HepG2 (cell line): Measurements from ENCODE around the gene AFDN. TPM values are rescaled to one million over a fixed set of nuclear protein-coding genes. Genes with fewer than 3 reads are reported as not detected.

ENCODE experiments used
- ARID3A ChIP-seq: IDR thresholded peaks from 2 replicates; pipeline ENCODE4 v1.6.1; 2012; ENCODE audit warnings: low read depth, low read length, improper control_type of control experiment
- ARID5B ChIP-seq: IDR thresholded peaks from 2 replicates; pipeline ENCODE4 v1.4.0; 2020; ENCODE audit warnings: mild to moderate bottlenecking, missing genetic modification reagents
- CBX5 ChIP-seq: sonication (generic); formaldehyde crosslinking; IDR thresholded peaks from 2 replicates; pipeline ENCODE4 v1.4.0; 2020; ENCODE audit warnings: missing genetic modification reagents, borderline replicate concordance
- DZIP1 ChIP-seq: sonication (generic); formaldehyde crosslinking; IDR thresholded peaks from 2 replicates; pipeline ENCODE4 v1.5.0; 2020; ENCODE audit warnings: mild to moderate bottlenecking, missing genetic modification reagents
- GPN1 ChIP-seq: sonication (generic); formaldehyde crosslinking; IDR thresholded peaks from 2 replicates; pipeline ENCODE4 v1.5.1; 2020; ENCODE audit warnings: missing genetic modification reagents, borderline replicate concordance
- JDP2 ChIP-seq: sonication (generic); formaldehyde crosslinking; IDR thresholded peaks from 2 replicates; pipeline ENCODE4 v1.8.1; 2022; ENCODE audit warnings: missing genetic modification reagents, borderline replicate concordance
- KAT8 ChIP-seq: IDR thresholded peaks from 2 replicates; pipeline ENCODE4 v1.6.1; 2016; ENCODE audit warnings: missing genetic modification reagents, missing compliant biosample characterization
- MAFG ChIP-seq: sonication (generic); formaldehyde crosslinking; IDR thresholded peaks from 2 replicates; pipeline ENCODE4 v1.5.1; 2020; ENCODE audit warnings: mild to moderate bottlenecking, missing genetic modification reagents
- MAZ ChIP-seq, 2 experiments: sonication (generic) in 1 of 2; formaldehyde crosslinking in 1 of 2; IDR thresholded peaks; 2 replicates each; pipeline versions ENCODE4 v1.5.0 to v1.6.1; 2012 to 2020; ENCODE audit warnings: low read depth in 2 of 2, mild to moderate bottlenecking in 2 of 2, borderline replicate concordance in 1 of 2, improper control_type of control experiment in 1 of 2, low read length in 1 of 2, missing genetic modification reagents in 1 of 2, moderate library complexity in 1 of 2
- MTERF4 ChIP-seq: sonication (generic); formaldehyde crosslinking; IDR thresholded peaks from 2 replicates; pipeline ENCODE4 v1.8.0; 2023; ENCODE audit warnings: mild to moderate bottlenecking, missing genetic modification reagents
- NFYC ChIP-seq: IDR thresholded peaks from 2 replicates; pipeline ENCODE4 v1.6.1; 2016; ENCODE audit warnings: missing genetic modification reagents, missing compliant biosample characterization
- PITX1 ChIP-seq: sonication (generic); formaldehyde crosslinking; IDR thresholded peaks from 2 replicates; pipeline ENCODE4 v1.5.1; 2020; ENCODE audit warnings: mild to moderate bottlenecking, missing genetic modification reagents
- SRY ChIP-seq: sonication (generic); formaldehyde crosslinking; IDR thresholded peaks from 2 replicates; pipeline ENCODE4 v1.8.0; 2022; ENCODE audit warnings: mild to moderate bottlenecking, missing genetic modification reagents
- TFAP4 ChIP-seq: sonication (generic); IDR thresholded peaks from 2 replicates; pipeline ENCODE4 v1.6.1; 2016; ENCODE audit warnings: low read depth, borderline replicate concordance
- ZNF256 ChIP-seq: sonication (generic); formaldehyde crosslinking; conservative IDR thresholded peaks from 2 replicates; pipeline ENCODE4 v1.4.0; 2020; ENCODE audit warnings: missing genetic modification reagents
- ZNF430 ChIP-seq: sonication (generic); formaldehyde crosslinking; IDR thresholded peaks from 2 replicates; pipeline ENCODE4 v1.9.0; 2021; ENCODE audit warnings: mild to moderate bottlenecking, missing genetic modification reagents
- polyA plus RNA-seq, 8 experiments: library from polyadenylated mRNA; depleted of rRNA in 3 of 8; stranded (reverse) in 7 of 8; unstranded in 1 of 8; fragments of >200 nt; fragmentation: Illumina TruSeq in 4 of 8; extraction: Trizol in 4 of 8; gene quantifications; 2 replicates each; pipeline versions ENCODE4 v1.2.1 to v1.2.3, GENCODE V29; 2011 to 2016; ENCODE audit warnings: low read depth in 4 of 8, missing spikeins in 1 of 8, mixed read lengths in 1 of 8; ENCODE audit not compliant: insufficient read depth in 1 of 8
- total RNA-seq, 5 experiments: library from RNA; depleted of rRNA; stranded (reverse); fragments of >200 nt; fragmentation: Illumina TruSeq; extraction: Trizol; gene quantifications; 2 replicates each; pipeline ENCODE4 v1.2.3, GENCODE V29; 2016; ENCODE audit warnings: low read depth in 1 of 5

The AFDN gene
- total and polyA plus RNA-seq, 2 of the 13 experiments (the other 11 are each of a cell fraction or from before 2014, with no cell fraction given) = 136 to 151 TPM

GRCh38 chr6:167825332-167826229 lies 1.1 kb upstream of the AFDN start (continued):
- no peak for TF ChIP-seq MAZ (IDR thresholded peaks at IDR 0.05; ENCODE audit: borderline replicate concordance, low read depth, low read length)
- peak; percentile 64 for TF ChIP-seq MAZ (CRISPR knock-in tag; IDR thresholded peaks at IDR 0.05; ENCODE audit: low read depth)
- TF ChIP-seq JDP2 (CRISPR knock-in tag) = no peak
- no peak; the same call in 1 of the 2 replicates for TF ChIP-seq CBX5 (CRISPR knock-in tag)
- no peak for TF ChIP-seq NFYC (CRISPR knock-in tag)
- peak; percentile 28 for TF ChIP-seq ARID5B (CRISPR knock-in tag)
- TF ChIP-seq PITX1 = no peak; the same call in 1 of the 2 replicates
- no peak for TF ChIP-seq KAT8
- 0 out of 2 replicates have a peak, but pooled peaks have one; percentile 7 for TF ChIP-seq TFAP4
- no peak for TF ChIP-seq ZNF256
- TF ChIP-seq MAFG (CRISPR knock-in tag) = no peak
- TF ChIP-seq MTERF4 (CRISPR knock-in tag) = peak; percentile 60; the same call in 1 of the 2 replicates
- TF ChIP-seq DZIP1 (CRISPR knock-in tag) = no peak; the same call in 1 of the 2 replicates
- no peak for TF ChIP-seq ARID3A
- peak; percentile 71 for TF ChIP-seq ZNF430 (CRISPR knock-in tag)
- TF ChIP-seq SRY (CRISPR knock-in tag) = 0 out of 2 replicates have a peak, but pooled peaks have one; percentile 8
- no peak for TF ChIP-seq GPN1 (CRISPR knock-in tag)
